Heart left ventricle (tissue), 16 donors: ENCODE data around the gene MPZL1. TPM values are rescaled to one million over a fixed set of nuclear protein-coding genes. Genes with fewer than 3 reads are reported as not detected.
A peak's percentile ranks its signal among the peaks of the same experiment; 100 is the strongest.
"Not testable (repeated sequence)": the region's sequence is repeated elsewhere in the genome, so short reads cannot be mapped to it uniquely, and the experiment has no call there.

ENCODE experiments used
- ATAC-seq, 4 donors: fragments of 200-7000 bp; cut with Tn5 transposase; one replicate each; pipeline ENCODE4 v1.9.1; 2020 to 2022; ENCODE audit warnings: moderate library complexity in 4 of 4, mild to moderate bottlenecking in 3 of 4, moderate number of reproducible peaks in 1 of 4
- DNase-seq, 5 donors: peaks; one replicate each; pipeline ENCODE4 v3.0.0-alpha.2; 2020
- H3K27ac ChIP-seq, 12 donors: fragments of 200-600 bp; sonication (generic) in 4 of 12; one replicate each; pipeline versions ENCODE4 v1.5.0 to v1.8.0; 2016 to 2022; ENCODE audit warnings: mild to moderate bottlenecking in 2 of 12
- H3K27me3 ChIP-seq, 9 donors: fragments of 200-600 bp; sonication (generic) in 2 of 9; one replicate each; pipeline versions ENCODE4 v1.5.1 to v1.8.0; 2016 to 2022; ENCODE audit warnings: mild to moderate bottlenecking in 3 of 9
- H3K36me3 ChIP-seq, 9 donors: fragments of 200-600 bp; sonication (generic) in 2 of 9; one replicate each; pipeline versions ENCODE4 v1.5.0 to v1.8.0; 2018 to 2022; ENCODE audit warnings: mild to moderate bottlenecking in 2 of 9
- H3K4me1 ChIP-seq, 12 donors: fragments of 200-600 bp; sonication (generic) in 4 of 12; one replicate each; pipeline versions ENCODE4 v1.5.0 to v1.8.0; 2016 to 2022; ENCODE audit warnings: mild to moderate bottlenecking in 3 of 12
- H3K4me3 ChIP-seq, 12 donors: fragments of 200-600 bp; sonication (generic) in 4 of 12; one replicate each; pipeline versions ENCODE4 v1.5.0 to v1.8.0; 2017 to 2022; ENCODE audit warnings: mild to moderate bottlenecking in 9 of 12, moderate library complexity in 4 of 12
- H3K9me3 ChIP-seq, 12 donors: fragments of 200-600 bp; sonication (generic) in 4 of 12; one replicate each; pipeline versions ENCODE4 v1.5.0 to v1.8.0; 2016 to 2022; ENCODE audit warnings: mild to moderate bottlenecking in 1 of 12
- CTCF ChIP-seq, 12 donors: fragments of 200-600 bp; sonication (generic) in 4 of 12; IDR thresholded peaks; one replicate each; pipeline versions ENCODE4 v1.5.0 to v1.8.0; 2018 to 2022; ENCODE audit warnings: antibody characterized with exemption in 12 of 12, mild to moderate bottlenecking in 5 of 12
- POLR2A ChIP-seq, 2 donors: fragments of 450-650 bp; IDR thresholded peaks; one replicate each; pipeline ENCODE4 v1.6.1; 2017; ENCODE audit warnings: antibody characterized with exemption in 2 of 2, mild to moderate bottlenecking in 2 of 2, moderate library complexity in 2 of 2
- WGBS, 4 donors: extraction: QIAGEN DNeasy Blood & Tissue Kit in 2 of 4; methylation state at CpG; one replicate each; pipeline versions ENCODE4 v1.1.5 to v1.1.7; 2013 to 2018; 5-methylcytosine and 5-hydroxymethylcytosine counted together
- intact Hi-C, 10 donors: fragments of 100-400 bp; cut with DNase I; formaldehyde crosslinking; loops; one replicate each; pipeline versions ENCODE4 v1.11.1 to v1.14.2; 2022
- polyA plus RNA-seq, 2 donors: library from polyadenylated mRNA; stranded (reverse); fragments of 200-250 nt; gene quantifications; one replicate each; pipeline ENCODE4 v1.2.3, GENCODE V29; 2013
- total RNA-seq, 9 donors: library from RNA; depleted of rRNA in 2 of 9; stranded (reverse); fragments of >200 nt in 2 of 9; fragmentation: NEBNext Ultra II Directional in 3 of 9; extraction: Animal tissue kit (Norgen Biotek cat#: 25700) in 3 of 9; gene quantifications; one replicate each; pipeline versions ENCODE4 v1.1.0 to v1.2.4, GENCODE V29; 2016 to 2023
- donor health status: ischemic (EF 13 %, LVEDD 7.1; RV severe dilation, severe dysfunction).
- donor health status: healthy with polysubstance abuse.
- donor health status: DM: no; HTN: yes; CAD: no.
- donor health status: DM: no; HTN: no; CAD: no.
- donor health status: ischemic (EF 25% LVEDD 6.9; RV normal size, moderate dysfunction).
- donor health status: ischemic (EF 25% LVEDD 5.7; RV mildly dilated, moderate dysfunction).
- donor health status: healthy.
- donor health status: DM: yes; HTN: yes; CAD: no.
- donor health status: ischemic (EF 35%, LVEDD 5.7; RV mildly dilated, moderate dysfunction).
- donor health status: nonischemic (EF 11% LVEDD 7.7; RV severe dilation, severe dysfunction).
- donor health status: DM: yes; HTN: yes; CAD: no.
- donor health status: PGD.
- donor health status: ischemic (EF 29% LVEDD 5.4; RV normal size, mild dysfunction).
- donor health status: nonischemic (EF 23%, LVEDD 6.1; RV moderate dilation, normal function).

MPZL1 gene
- total and polyA plus RNA-seq, 11 donors: 7.0 to 56.3 (median 29.4) TPM

GRCh38 chr1:167803358-167804207 lies 81.8 kb downstream of the MPZL1 start:
- ATAC-seq: peak; percentile 88 to 98 (median 96)
- no peak for TF ChIP-seq POLR2A (IDR thresholded peaks at IDR 0.05)
- peak; percentile 95 to 100 (median 97) for TF ChIP-seq CTCF (IDR thresholded peaks at IDR 0.05)
- no peaks in the 10 kb centered on the region for H3K36me3 ChIP-seq
- H3K4me1 ChIP-seq: peaks cover 0 to 25% (median 2%) of the 10 kb centered on the region in 12 donors
- WGBS, 4 donors: 9 to 13% (median 10%) methylated on average over 12 of the region's 12 CpGs
- no peaks in the 10 kb centered on the region for H3K27me3 ChIP-seq
- peak; percentile 89 to 95 (median 93) for DNase-seq
- H3K9me3 ChIP-seq: no peaks in the 10 kb centered on the region
- peak overlapping the region in 1 of 12 donors; percentile 28 for H3K27ac ChIP-seq
- peak overlapping the region in 2 of 12 donors; percentile 1 to 6 for H3K4me3 ChIP-seq
- intact Hi-C loops: loop anchor here (1.0 to 10.0 kb wide), 8 partner anchors 81 to 209 kb away; partner anchors contain the start of genes MPZL1 (in 10 of the 10), DCAF6 (in 2 of the 10) and MPC2 (in 2 of the 10)

GRCh38 chr1:167805041-167805556 lies 83.3 kb downstream of the MPZL1 start:
- Histone ChIP-seq H3K27ac (no peak overlapping the region), H3K36me3 (no peaks in the 10 kb centered on the region), H3K9me3 (no peaks in the 10 kb centered on the region), H3K4me1 (peaks cover 0 to 25% (median 2%) of the 10 kb centered on the region in 12 donors), H3K27me3 (no peaks in the 10 kb centered on the region), H3K4me3 (no peak overlapping the region)
- DNase-seq (no peak), ATAC-seq (no peak)
- intact Hi-C loops: loop anchor here in 4 of 10 donors (10.0 kb wide), 2 partner anchors 200 to 210 kb away; no protein-coding TSS in a partner anchor
- TF ChIP-seq CTCF (IDR thresholded peaks at IDR 0.05) (no peak), POLR2A (IDR thresholded peaks at IDR 0.05) (no peak)
- 67 to 75% (median 70%) methylated on average over 4 of the region's 4 CpGs for WGBS, 4 donors

- WGBS, 4 donors: 87 to 95% (median 94%) methylated on average over 16 to 23 of the region's 23 CpGs
- DNase-seq, H3K9me3 ChIP-seq, H3K4me3 ChIP-seq, H3K27me3 ChIP-seq, H3K36me3 ChIP-seq, ATAC-seq, H3K27ac ChIP-seq: not testable (repeated sequence)
- intact Hi-C loops: loop anchor here in 4 of 10 donors (10.0 kb wide), 2 partner anchors 201 to 211 kb away; no protein-coding TSS in a partner anchor
- H3K4me1 ChIP-seq: peaks cover 0 to 25% (median 2%) of the 10 kb centered on the region in 12 donors
Observed at GRCh38 chr1:167806235-167806634, 84.5 kb downstream of the MPZL1 start.

- WGBS, 4 donors: 94 to 97% (median 95%) methylated on average over 11 to 12 of the region's 12 CpGs
- ATAC-seq, DNase-seq, H3K27me3 ChIP-seq, H3K27ac ChIP-seq, H3K9me3 ChIP-seq, H3K36me3 ChIP-seq, H3K4me3 ChIP-seq: not testable (repeated sequence)
- intact Hi-C loops: loop anchor here in 4 of 10 donors (10.0 kb wide), 2 partner anchors 202 to 212 kb away; no protein-coding TSS in a partner anchor
- peaks cover 0 to 25% (median 2%) of the 10 kb centered on the region in 12 donors for H3K4me1 ChIP-seq
Observed at GRCh38 chr1:167806676-167807075, 84.9 kb downstream of the MPZL1 start.

- peaks cover 0 to 10% (median 0%) of the 10 kb centered on the region in 12 donors for H3K9me3 ChIP-seq
- no peak overlapping the region for H3K27ac ChIP-seq
- DNase-seq: no peak
- no peaks in the 10 kb centered on the region for H3K36me3 ChIP-seq
- WGBS, 4 donors: 88 to 96% (median 89%) methylated on average over 3 of the region's 3 CpGs
- intact Hi-C loops: loop anchor here in 4 of 10 donors (10.0 kb wide), 2 partner anchors 203 to 213 kb away; no protein-coding TSS in a partner anchor
- H3K27me3 ChIP-seq: no peaks in the 10 kb centered on the region
- no peak for ATAC-seq
- peaks cover 0 to 22% (median under 1%) of the 10 kb centered on the region in 12 donors for H3K4me1 ChIP-seq
- H3K4me3 ChIP-seq: no peak overlapping the region
- no peak for TF ChIP-seq POLR2A (IDR thresholded peaks at IDR 0.05)
- no peak for TF ChIP-seq CTCF (IDR thresholded peaks at IDR 0.05)
Observed at GRCh38 chr1:167808104-167808503, 86.3 kb downstream of the MPZL1 start.
